Spinal cord (tissue), 10 donors: ENCODE data around the gene NKX6-2. TPM values are rescaled to one million over a fixed set of nuclear protein-coding genes. Genes with fewer than 3 reads are reported as not detected.
"Not testable (repeated sequence)": the region's sequence is repeated elsewhere in the genome, so short reads cannot be mapped to it uniquely, and the experiment has no call there.

Experiments used
- DNase-seq, 6 donors: peaks; one replicate each; pipeline versions ENCODE4 v3.0.0 to v3.0.0-alpha.2; 2013 to 2015; ENCODE audit warnings: low spot score in 6 of 6, low read depth in 4 of 6
- H3K27ac ChIP-seq: one replicate; pipeline ENCODE4 v1.5.1; 2013; ENCODE audit warnings: low read depth, low read length, control low read depth
- H3K27me3 ChIP-seq: one replicate; pipeline ENCODE4 v1.6.1; 2013; ENCODE audit warnings: low read length; ENCODE audit not compliant: control insufficient read depth, insufficient read depth
- H3K36me3 ChIP-seq: one replicate; pipeline ENCODE4 v1.6.1; 2013; ENCODE audit warnings: low read length; ENCODE audit not compliant: control insufficient read depth, insufficient read depth
- H3K4me1 ChIP-seq: one replicate; pipeline ENCODE4 v1.6.1; 2013; ENCODE audit warnings: low read length; ENCODE audit not compliant: control insufficient read depth, insufficient read depth
- H3K4me3 ChIP-seq: one replicate; pipeline ENCODE4 v1.5.1; 2013; ENCODE audit warnings: low read depth, low read length, control low read depth
- H3K9me3 ChIP-seq: one replicate; pipeline ENCODE4 v1.6.1; 2013; ENCODE audit warnings: low read length; ENCODE audit not compliant: control insufficient read depth, insufficient read depth
- WGBS: methylation state at CpG from one replicate; pipeline ENCODE4 v1.1.5; 2013; ENCODE audit warnings: missing lambda C conversion rate; ENCODE audit not compliant: insufficient coverage; 5-methylcytosine and 5-hydroxymethylcytosine counted together
- polyA plus RNA-seq, 2 donors: library from polyadenylated mRNA; unstranded; fragments of 120-200 nt; gene quantifications; one replicate each; pipeline ENCODE4 v1.2.1, GENCODE V29; 2013; ENCODE audit not compliant: insufficient read length in 2 of 2
- total RNA-seq, 2 donors: library from RNA; depleted of rRNA in 1 of 2; stranded (reverse); fragments of 120-200 nt in 1 of 2; fragments of >200 nt in 1 of 2; gene quantifications; one replicate each; pipeline versions ENCODE4 v1.2.3 to v1.2.4, GENCODE V29; 2013 to 2014
- donor health status: healthy.

The NKX6-2 gene
- total and polyA plus RNA-seq, 4 donors = 11.6 to 40.4 (median 27.3) TPM

- peaks cover 58% of the 10 kb centered on the region for H3K36me3 ChIP-seq
- WGBS = 96% methylated on average over 19 of the region's 19 CpGs
Measured at GRCh38 chr10:132744839-132745238, 41.1 kb downstream of the NKX6-2 start.

DNA sequence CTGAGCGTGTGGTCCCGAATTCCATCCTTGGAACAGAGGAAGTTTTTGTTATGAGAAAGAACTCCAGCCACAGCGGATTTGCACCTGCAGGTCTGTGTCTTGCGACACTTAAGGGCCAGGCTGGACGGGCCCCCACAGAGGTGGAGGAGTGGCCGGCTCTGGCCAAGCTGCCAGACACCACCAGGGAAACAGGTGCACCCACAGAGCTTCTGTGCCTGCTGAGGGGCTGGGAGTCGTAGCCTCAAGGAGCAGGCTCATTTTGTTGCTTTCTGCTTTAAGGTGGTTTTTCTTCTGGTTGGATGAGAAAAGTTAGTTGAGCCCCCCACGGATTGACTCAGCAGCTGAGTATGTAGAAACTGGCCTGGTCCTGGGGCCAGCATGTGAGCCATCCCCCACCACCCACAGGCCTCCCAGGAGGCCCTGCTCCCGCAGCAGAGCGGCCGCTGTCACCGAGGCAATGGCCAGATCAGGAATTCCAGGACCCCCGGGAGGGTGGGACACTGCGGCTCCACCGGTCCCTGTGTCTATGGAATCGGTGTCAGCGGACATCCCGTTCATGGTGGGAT lies 41.9 kb downstream of the NKX6-2 start:
- no peak for DNase-seq
- peaks cover 58% of the 10 kb centered on the region for H3K36me3 ChIP-seq
- H3K27ac ChIP-seq = peak overlapping the region; percentile 15
- H3K4me3 ChIP-seq = no peak overlapping the region
- peaks cover 71% of the 10 kb centered on the region for H3K4me1 ChIP-seq
- no peaks in the 10 kb centered on the region for H3K9me3 ChIP-seq
- WGBS = 83% methylated on average over 15 of the region's 18 CpGs
- peaks cover 20% of the 10 kb centered on the region for H3K27me3 ChIP-seq

More at GRCh38 chr10:132744839-132745238, 41.1 kb downstream of the NKX6-2 start:
- H3K27ac ChIP-seq = no peak overlapping the region
- no peak overlapping the region for H3K4me3 ChIP-seq
- peaks cover 19% of the 10 kb centered on the region for H3K27me3 ChIP-seq
- DNase-seq = no peak
- H3K4me1 ChIP-seq = peaks cover 67% of the 10 kb centered on the region
- H3K9me3 ChIP-seq = no peaks in the 10 kb centered on the region

DNA sequence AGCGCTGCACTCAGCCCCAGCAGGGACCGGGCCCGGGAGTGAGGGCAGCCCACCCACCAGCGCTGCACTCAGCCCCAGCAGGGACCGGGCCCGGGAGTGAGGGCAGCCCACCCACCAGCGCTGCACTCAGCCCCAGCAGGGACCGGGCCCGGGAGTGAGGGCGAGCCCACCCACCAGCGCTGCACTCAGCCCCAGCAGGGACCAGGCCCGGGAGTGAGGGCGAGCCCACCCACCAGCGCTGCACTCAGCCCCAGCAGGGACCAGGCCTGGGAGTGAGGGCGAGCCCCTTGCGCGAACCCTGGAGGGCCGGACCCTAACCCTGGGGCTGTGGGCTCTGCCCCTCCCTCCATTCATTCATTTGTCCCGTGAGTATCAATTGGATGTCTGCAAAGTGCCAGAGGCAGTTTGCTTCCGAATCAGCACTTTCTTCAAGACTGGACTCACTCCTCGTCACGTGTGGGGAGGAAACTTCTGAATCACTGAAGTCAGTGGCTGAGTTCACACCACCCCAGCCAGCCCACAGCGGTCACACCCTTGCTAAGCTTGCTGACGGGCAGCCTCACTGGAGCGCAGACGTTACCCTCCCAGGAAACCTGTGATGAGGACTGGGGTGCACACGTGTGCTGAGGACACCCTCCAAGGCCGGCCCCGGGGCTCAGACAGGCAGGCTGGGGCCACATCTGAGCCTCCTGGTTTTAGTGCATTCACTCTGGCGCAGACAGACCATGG lies 42.6 kb downstream of the NKX6-2 start:
- not testable (repeated sequence) for H3K4me3 ChIP-seq, H3K9me3 ChIP-seq
- DNase-seq = peak in 1 of 6 donors; percentile 33
- H3K27ac ChIP-seq = peak overlapping the region; percentile 15
- 57% methylated on average over 24 of the region's 30 CpGs for WGBS
- H3K27me3 ChIP-seq = peaks cover 20% of the 10 kb centered on the region
- peaks cover 71% of the 10 kb centered on the region for H3K4me1 ChIP-seq
- H3K36me3 ChIP-seq = peaks cover 57% of the 10 kb centered on the region

DNA sequence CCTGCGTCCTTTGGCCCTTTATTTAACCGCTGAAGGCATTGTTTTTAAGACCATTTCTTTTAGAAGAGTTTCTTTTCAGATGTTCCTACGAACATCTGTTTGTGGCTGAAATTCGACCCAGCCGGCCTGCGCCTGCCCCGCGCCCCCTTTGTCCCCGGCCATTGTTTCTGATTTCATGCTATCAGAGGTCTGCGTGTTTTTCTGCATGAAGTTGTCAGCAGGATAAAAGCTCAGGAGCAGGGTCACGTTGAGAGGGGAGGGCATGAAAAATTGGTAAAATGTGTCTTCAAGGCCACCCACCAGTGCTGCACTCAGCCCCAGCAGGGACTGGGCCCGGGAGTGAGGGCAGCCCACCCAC lies 43.1 kb downstream of the NKX6-2 start:
- WGBS = 69% methylated on average over 9 of the region's 12 CpGs
- H3K9me3 ChIP-seq = no peaks in the 10 kb centered on the region
- no peak for DNase-seq

DNA sequence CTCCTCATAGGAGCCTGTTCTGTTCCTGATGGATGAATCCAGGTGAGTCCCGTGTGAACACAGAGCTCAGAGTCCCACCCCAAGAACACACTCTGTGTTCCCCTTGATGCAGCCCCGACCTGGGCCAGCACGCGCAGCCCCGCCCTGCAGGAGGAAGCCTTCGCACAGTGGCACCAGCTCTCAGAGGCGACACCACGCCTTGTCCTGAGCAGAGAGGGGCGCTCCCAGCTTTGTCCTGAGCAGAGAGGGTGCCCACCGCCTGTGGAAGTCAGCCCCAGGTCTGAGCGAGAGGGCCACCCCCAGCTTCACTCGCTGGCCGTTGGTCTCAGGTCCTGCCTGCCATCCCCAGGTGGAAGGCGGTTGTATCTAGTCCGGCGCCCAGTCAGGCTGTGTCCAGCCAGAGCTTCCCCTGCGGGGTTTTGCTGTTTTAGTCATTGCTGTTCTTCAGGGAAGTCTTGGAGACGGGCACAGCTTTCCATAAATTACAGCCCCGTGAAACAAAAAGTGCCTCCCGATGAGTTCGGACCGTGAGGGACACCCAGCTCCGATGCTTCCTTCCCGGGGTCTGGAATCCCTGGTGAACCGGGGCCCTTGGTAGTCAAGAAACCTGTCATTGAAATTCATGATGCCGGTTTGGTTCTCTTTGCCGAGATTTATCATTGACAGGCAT lies 43.6 kb downstream of the NKX6-2 start:
- H3K4me3 ChIP-seq = no peak overlapping the region
- peak overlapping the region; percentile 16 for H3K27ac ChIP-seq
- no peak for DNase-seq
- 64% methylated on average over 26 of the region's 27 CpGs for WGBS
- H3K36me3 ChIP-seq = peaks cover 54% of the 10 kb centered on the region
- H3K9me3 ChIP-seq = no peaks in the 10 kb centered on the region
- peaks cover 68% of the 10 kb centered on the region for H3K4me1 ChIP-seq
- peaks cover 22% of the 10 kb centered on the region for H3K27me3 ChIP-seq

More for the DNA sequence above, 43.1 kb downstream of the NKX6-2 start:
- Histone ChIP-seq H3K27me3 (peaks cover 22% of the 10 kb centered on the region), H3K4me3 (no peak overlapping the region), H3K27ac (peak overlapping the region; percentile 16), H3K4me1 (peaks cover 70% of the 10 kb centered on the region), H3K36me3 (peaks cover 56% of the 10 kb centered on the region)

DNA sequence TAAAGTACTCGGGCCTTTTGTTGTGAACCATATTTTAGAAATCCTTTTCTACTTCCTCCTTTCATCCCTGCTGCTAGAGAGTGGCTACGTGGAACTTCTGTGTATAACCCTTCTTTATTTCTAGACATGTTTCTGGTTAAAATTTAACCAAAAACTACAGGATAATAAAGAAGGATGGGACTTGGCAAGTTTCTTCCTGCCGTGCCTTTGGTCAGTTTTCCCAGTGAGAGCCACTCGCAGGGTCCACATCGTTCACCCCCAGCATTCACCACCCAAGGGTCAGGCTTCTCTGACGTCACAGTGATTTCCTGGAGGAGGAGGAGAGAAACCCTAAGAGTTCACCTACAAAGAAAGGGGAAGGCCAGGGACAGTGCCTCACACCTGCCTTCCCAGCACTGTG lies 45.4 kb downstream of the NKX6-2 start:
- DNase-seq = no peak
- peaks cover 22% of the 10 kb centered on the region for H3K27me3 ChIP-seq
- H3K4me1 ChIP-seq = peaks cover 68% of the 10 kb centered on the region
- H3K36me3 ChIP-seq = peaks cover 57% of the 10 kb centered on the region
- H3K4me3 ChIP-seq = no peak overlapping the region
- H3K27ac ChIP-seq = no peak overlapping the region
- no peaks in the 10 kb centered on the region for H3K9me3 ChIP-seq
- 60% methylated on average over 1 of the region's 6 CpGs for WGBS

- H3K4me1 ChIP-seq = peaks cover 74% of the 10 kb centered on the region
- WGBS = 88% methylated on average over 13 of the region's 14 CpGs
- no peak for DNase-seq
- peaks cover 18% of the 10 kb centered on the region for H3K27me3 ChIP-seq
- peaks cover 54% of the 10 kb centered on the region for H3K36me3 ChIP-seq
- H3K4me3 ChIP-seq = no peak overlapping the region
- no peak overlapping the region for H3K27ac ChIP-seq
- H3K9me3 ChIP-seq = no peaks in the 10 kb centered on the region
Measured at GRCh38 chr10:132739225-132739613, 46.7 kb downstream of the NKX6-2 start.

GRCh38 chr10:132738454-132739224 lies 47.3 kb downstream of the NKX6-2 start:
- Histone ChIP-seq H3K4me3 (no peak overlapping the region), H3K4me1 (peaks cover 73% of the 10 kb centered on the region), H3K36me3 (peaks cover 54% of the 10 kb centered on the region), H3K27me3 (peaks cover 16% of the 10 kb centered on the region), H3K27ac (peak overlapping the region; percentile 25), H3K9me3 (no peaks in the 10 kb centered on the region)
- peak in 2 of 6 donors; percentile 41 to 67 for DNase-seq
- 78% methylated on average over 22 of the region's 25 CpGs for WGBS

GRCh38 chr10:132737390-132738048 lies 48.4 kb downstream of the NKX6-2 start:
- peaks cover 12% of the 10 kb centered on the region for H3K27me3 ChIP-seq
- H3K4me1 ChIP-seq = peaks cover 62% of the 10 kb centered on the region
- WGBS = 94% methylated on average over 10 of the region's 16 CpGs
- no peak overlapping the region for H3K4me3 ChIP-seq
- peaks cover 57% of the 10 kb centered on the region for H3K36me3 ChIP-seq
- DNase-seq = no peak
- H3K9me3 ChIP-seq = no peaks in the 10 kb centered on the region
- H3K27ac ChIP-seq = no peak overlapping the region
